Fibroblast of upper back skin (primary cell): ENCODE measurements around the gene MPC2.
A peak's percentile ranks its signal among the peaks of the same experiment; 100 is the strongest.

Experiments
- DNase-seq: peaks from one replicate; pipeline ENCODE4 v3.0.0-alpha.2; 2013

The MPC2 gene

DNA sequence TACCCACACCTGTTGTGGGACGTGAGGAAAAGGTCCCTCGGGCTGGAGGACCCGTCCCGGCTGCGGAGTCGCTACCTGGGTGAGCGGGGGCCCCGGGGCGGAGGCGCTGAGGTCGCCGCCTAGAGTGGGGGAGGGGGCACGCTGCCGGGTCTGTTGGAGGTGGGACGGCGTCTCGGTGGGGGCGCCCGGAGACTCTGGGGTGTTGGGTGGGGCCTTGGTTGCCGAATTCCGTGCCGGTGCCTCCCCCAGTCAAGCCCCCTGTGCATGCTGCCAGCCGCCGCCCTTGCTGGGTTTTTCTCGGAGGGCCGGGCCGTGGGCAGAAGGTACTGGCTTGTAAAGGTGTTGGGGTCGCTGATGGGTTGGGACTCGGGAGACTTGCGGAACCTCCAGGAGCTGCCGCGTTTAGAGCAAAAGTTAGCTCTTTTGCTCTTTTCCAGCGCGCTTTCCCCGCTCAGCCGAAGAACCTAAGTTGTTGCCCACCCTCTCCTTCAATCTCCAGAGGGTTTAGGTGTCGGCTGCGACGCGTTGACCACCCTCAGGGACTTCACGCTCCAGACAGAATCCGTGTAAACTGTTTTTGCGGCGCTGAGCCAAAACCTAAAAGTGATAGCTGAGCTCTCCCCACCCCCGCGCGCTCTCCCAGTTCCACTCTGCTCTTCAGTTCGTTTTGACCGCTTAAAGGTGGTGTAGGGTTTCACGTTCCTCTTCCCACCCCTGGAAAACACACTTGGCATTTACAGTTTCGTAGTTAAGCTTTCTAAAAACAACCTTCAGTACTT, at the start of gene MPC2:
TSS of gene MPC2 (minus strand) at position 143 of the 779 bp plus-strand sequence. CDS start 1,231 bp downstream, outside the sequence.
- peak; percentile 73 for DNase-seq

- no peak for DNase-seq
Observed at GRCh38 chr1:167984886-167985489, 48.1 kb upstream of the MPC2 start.

DNA sequence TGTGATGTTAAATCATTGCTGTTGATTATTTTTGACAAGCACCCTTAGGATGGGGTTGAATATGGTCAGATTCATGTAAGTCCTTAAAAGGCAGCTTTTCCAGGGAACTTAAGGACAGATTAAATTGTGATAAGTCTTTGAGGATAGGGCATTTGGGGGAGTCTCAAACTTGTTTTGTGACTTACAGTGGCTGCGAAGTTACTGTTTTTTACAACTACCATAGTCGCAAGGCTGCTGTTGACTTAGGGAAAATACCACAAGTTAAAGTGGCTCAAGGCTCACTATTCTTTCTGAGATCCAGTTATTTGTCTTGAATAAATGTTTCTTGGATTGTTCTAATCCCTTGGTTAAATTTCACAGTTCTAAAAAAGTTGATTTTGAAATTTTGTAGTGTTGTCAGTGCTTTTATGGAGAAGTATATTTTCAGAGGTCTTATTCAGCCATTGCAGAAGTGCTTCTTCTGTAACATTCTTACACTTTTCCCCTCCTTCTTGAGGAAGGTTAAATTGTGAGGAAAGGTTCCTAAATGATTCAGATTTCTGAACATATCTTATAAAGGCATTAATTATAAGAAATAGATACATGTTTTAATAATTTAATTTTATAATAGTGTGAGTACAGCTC, 47.0 kb upstream of the MPC2 start:
- no peak for DNase-seq

DNA sequence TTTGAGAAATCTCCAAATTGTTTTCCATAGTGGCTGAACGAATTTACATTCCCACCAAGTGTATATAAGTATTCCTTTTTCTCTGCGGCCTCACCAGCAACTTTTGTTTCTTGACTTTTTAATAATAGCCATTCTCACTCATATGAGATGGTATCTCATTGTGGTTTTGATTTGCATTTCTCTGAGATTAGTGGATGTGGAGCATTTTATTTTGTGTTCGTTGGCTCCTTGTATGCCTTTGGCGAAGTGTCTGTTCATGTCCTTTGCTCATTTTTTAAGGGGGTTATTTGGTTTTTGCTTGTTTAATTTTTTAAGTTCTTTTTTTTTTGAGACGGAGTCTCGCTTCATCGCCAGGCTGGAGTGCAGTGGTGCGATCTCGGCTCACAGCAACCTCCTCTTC, 45.1 kb upstream of the MPC2 start:
- peak; percentile 24 for DNase-seq

- DNase-seq: no peak
Observed at GRCh38 chr1:167977245-167977644, 40.4 kb upstream of the MPC2 start.

GRCh38 chr1:167974698-167975097, 37.8 kb upstream of the MPC2 start:
- no peak for DNase-seq

DNA sequence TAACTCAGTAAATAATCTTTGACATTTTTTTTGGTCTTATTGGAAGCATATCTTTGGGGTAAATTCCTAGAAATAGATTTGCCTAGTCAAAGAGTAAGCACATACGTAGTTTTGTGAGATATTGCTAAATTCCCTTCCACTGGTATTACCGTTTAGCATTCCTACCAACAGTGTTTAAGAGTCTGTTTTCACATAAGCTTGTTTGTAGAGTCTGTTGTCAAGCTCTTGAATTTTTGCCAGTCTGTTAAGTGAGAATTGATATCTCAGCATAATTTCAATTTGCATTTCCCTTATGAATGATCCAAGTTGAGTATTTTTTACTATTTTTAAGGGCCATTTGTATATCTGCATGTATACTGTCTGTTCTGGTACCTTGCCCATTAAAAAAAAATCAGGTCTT, 37.0 kb upstream of the MPC2 start:
- DNase-seq: no peak

DNA sequence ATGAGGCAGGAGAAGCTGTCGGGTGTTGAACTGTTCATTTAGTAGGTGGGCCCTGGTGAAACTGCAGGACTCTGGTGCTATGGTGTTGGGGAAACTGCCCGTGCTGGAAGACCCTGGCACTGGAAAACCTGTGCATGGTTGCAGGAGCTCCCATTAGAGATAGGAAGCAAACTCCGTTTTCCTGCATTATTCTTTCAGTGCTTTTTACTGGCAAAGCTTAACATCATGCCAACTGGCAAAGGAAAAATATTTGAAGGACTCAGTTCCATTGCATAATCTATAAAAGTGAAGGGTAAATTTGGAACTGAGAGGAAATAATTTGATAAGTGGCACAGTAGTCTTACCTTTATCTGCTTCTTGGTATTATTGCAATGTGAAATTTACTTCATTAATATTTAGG, 31.7 kb upstream of the MPC2 start:
- no peak for DNase-seq

GRCh38 chr1:167966050-167966449, 29.2 kb upstream of the MPC2 start:
- no peak for DNase-seq

DNA sequence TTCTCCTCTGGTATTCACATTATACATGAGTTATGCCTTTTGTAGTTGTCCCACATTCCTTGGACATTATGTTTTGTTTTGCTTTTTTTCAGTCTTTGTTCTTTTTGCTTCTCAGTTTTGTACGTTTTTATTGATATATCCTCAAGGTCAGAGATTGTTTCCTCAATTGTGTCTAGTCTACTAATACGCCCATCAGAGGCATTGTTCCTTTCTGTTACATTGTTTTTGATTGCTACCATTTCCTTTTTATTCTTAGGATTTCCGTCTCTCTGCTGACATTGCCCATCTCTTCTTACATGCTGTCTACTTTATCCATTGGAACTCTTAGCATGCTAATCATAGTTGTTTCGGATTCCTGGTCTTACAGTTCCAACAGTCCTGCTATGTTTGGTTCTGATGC, 27.8 kb upstream of the MPC2 start:
- DNase-seq: no peak

DNA sequence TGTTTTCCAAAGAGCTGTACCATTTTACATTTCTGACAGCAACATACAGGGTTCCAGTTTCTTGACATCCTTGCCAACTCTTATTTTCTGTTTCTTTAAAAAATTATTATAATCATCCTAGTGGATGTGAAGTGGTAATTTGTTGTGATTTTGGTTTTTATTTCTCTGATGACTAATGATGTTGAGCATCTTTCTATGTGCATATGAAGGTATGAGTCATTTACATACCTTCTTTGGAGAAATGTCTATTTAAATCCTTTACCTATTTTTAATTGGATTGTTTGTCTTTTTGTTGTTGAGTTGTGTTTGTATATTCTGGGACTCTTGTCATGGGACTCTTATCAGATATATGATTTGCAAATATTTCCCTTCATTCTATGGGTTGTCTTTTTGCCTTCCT, 20.8 kb upstream of the MPC2 start:
- DNase-seq: no peak

- DNase-seq: no peak
Observed at GRCh38 chr1:167955915-167956314, 19.0 kb upstream of the MPC2 start.

DNA sequence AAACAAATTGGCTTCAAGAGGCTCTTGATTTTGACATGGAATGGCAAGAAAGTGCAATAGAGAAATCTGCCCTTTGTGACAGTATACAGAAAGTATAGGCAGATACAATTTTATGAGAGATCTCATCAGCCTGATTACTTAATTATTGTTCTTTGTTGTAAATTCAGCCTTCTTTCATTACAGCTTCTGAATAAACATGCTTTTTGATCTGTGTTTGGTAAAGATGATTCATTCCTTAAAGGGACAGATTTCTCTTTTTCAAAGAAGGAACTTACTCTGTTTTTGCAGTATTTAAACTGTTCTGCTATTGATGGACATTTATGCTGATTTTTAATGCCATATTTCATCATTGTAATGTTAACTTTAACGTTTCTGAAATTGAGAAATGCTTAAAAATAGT, 13.7 kb upstream of the MPC2 start:
- DNase-seq: no peak

GRCh38 chr1:167949785-167950184, 12.9 kb upstream of the MPC2 start:
- DNase-seq: no peak

- DNase-seq: no peak
Observed at GRCh38 chr1:167947733-167948132, 10.9 kb upstream of the MPC2 start.

DNA sequence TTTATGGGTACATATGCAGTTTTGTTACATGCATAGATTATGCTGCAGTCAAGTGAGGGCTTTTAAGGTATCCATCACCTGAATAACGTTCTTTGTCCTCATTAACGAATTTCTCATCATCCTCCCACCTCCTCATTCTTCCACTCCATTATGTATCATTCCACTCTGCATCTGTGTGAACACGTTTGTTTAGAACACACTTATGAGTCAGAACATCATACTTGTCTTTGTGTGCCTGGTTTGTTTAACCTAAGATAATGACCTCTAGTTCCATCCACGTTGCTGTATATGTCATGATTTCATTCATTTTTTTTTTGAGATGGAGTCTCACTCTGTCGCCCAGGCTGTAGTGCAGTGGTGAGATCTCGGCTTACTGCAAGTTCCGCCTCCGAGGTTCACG, 6.7 kb upstream of the MPC2 start:
- no peak for DNase-seq

- DNase-seq: no peak
Observed at GRCh38 chr1:167940264-167940663, 3.4 kb upstream of the MPC2 start.

- DNase-seq: no peak
Observed at GRCh38 chr1:167938080-167938636, 1.3 kb upstream of the MPC2 start.

DNA sequence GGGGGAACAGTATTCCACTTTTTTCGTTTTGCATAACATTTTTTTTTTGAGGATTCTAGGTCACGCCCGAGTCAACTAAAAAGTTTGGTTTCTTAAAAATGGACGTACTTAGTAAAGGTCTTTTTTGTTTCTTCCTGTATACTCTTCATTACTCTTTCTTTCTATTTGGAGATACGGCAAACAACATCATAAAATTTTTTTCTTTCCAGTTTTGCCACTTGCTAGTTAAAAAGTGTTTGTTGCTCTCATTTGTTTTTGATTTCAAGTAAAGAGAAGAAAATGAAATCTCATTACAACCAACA, 788 bp upstream of the MPC2 start:
- no peak for DNase-seq

DNA sequence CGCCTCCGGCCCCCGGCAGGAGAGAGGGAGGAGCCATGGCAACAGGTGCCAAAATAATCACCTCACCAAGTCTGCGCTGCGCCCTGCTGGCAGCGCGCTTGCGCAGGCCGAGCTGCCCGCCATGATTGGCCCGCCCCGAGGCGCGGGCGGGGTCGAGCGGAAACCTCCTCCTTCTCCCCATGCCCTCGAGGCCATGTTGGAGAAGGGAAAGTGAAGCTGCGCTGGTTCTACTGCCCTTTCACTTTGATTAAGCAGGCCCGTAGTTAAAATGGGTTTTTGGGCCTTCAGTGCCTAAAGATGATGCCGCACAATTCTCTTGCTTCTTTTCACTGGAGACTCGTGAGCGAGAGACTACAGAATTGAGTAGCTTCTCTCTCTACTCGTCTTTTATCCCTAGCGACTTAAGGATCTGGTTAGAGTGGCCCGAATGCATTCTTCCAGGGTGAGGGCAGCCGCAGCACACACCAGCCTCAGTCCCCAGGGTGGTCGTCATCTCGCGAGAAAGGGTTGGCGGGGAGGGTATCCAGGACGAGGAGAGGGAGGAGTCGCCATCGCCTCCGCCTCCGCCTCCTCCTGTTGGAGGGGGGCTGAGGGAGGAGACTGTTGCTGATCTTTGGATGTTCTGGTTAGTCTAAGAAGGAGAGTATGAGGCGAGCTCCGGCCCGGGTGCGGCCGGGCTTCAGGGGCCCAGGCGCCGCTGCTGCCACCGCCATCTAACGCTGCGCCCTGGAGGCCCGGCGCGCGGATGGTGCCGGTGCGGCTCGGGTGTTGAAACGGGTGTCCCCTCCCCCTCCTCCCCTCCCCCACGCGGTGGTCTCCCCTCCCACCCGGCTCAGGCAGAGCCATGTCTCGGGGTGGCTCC, 573 bp downstream of the MPC2 start, which contains the start of gene DCAF6:
TSS of gene DCAF6 (plus strand) at position 616 of the 862 bp plus-strand sequence. CDS start at position 845, 229 bp downstream.
- DNase-seq: peak; percentile 98

DNA sequence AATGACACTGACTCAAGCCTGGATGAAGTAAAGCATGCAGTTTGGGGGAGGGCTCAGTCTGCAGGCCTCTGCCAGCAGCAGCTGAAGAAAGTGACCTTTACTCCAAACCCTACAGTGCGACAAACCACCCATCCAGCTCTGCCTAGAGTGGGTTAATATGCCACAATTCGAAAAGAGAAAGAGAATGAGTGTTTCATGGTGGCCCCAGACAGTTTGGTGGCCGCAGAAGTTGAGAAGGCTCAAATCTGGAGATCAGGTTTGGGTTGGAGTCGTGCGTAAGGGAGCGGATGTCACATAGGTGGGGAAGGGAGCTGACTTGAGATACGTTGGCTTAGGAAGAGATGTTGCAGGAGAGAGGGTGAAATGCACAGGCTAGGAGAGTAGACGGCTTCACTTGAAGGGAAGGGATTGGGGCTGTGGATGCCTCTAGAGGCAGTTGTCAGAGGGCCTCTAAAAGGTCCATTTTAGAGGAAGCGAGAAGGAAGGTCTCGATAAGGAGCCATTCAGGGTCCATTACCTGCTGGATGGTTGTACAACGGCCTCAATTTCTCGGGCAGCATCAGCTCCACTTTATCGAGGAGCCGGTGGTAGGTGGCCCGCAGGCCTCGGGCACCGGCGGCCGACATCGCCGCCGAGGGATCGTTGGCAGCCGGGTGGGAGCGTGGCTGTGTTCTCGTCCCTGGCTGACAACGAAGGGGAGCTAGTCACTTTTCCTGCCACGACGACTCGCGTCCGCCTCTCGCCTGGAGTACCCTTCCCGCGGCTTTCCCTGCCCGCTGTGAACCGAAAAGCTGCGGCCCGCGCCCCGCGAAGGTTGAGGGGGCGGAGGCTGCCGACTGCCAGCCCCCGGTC, 1.4 kb downstream of the MPC2 start:
- DNase-seq: peak; percentile 26
